BE2C (cell line): ENCODE measurements around the gene TRAP1.

ENCODE experiments used
- DNase-seq: peaks from one replicate; pipeline ENCODE4 v3.0.0-alpha.2; 2020
- H3K27me3 ChIP-seq: fragments of 250-450 bp; sonication (Bioruptor Pico); 2 replicates; pipeline ENCODE4 v1.5.1; 2020; ENCODE audit warnings: mild to moderate bottlenecking
- H3K36me3 ChIP-seq: fragments of 250-450 bp; sonication (Bioruptor Pico); 2 replicates; pipeline ENCODE4 v1.5.1; 2020; ENCODE audit warnings: mild to moderate bottlenecking
- H3K4me1 ChIP-seq: fragments of 250-450 bp; sonication (Bioruptor Pico); 2 replicates; pipeline ENCODE4 v1.5.1; 2020
- H3K4me3 ChIP-seq: 2 replicates; pipeline ENCODE4 v1.5.1; 2011; ENCODE audit warnings: low read depth, low read length
- H3K9me3 ChIP-seq: fragments of 250-450 bp; sonication (Bioruptor Pico); 2 replicates; pipeline ENCODE4 v1.5.1; 2020
- TF ChIP-seq, protein P1 (sequence below): IDR thresholded peaks from 2 replicates; pipeline ENCODE4 v1.5.1; 2012; ENCODE audit warnings: mild to moderate bottlenecking, low read depth, low read length

Gene TRAP1

GRCh38 chr16:3690980-3691720, 26.2 kb downstream of the TRAP1 start:
- TF ChIP-seq, protein P1, sequence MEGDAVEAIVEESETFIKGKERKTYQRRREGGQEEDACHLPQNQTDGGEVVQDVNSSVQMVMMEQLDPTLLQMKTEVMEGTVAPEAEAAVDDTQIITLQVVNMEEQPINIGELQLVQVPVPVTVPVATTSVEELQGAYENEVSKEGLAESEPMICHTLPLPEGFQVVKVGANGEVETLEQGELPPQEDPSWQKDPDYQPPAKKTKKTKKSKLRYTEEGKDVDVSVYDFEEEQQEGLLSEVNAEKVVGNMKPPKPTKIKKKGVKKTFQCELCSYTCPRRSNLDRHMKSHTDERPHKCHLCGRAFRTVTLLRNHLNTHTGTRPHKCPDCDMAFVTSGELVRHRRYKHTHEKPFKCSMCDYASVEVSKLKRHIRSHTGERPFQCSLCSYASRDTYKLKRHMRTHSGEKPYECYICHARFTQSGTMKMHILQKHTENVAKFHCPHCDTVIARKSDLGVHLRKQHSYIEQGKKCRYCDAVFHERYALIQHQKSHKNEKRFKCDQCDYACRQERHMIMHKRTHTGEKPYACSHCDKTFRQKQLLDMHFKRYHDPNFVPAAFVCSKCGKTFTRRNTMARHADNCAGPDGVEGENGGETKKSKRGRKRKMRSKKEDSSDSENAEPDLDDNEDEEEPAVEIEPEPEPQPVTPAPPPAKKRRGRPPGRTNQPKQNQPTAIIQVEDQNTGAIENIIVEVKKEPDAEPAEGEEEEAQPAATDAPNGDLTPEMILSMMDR = no peak
- DNase-seq = no peak

DNA sequence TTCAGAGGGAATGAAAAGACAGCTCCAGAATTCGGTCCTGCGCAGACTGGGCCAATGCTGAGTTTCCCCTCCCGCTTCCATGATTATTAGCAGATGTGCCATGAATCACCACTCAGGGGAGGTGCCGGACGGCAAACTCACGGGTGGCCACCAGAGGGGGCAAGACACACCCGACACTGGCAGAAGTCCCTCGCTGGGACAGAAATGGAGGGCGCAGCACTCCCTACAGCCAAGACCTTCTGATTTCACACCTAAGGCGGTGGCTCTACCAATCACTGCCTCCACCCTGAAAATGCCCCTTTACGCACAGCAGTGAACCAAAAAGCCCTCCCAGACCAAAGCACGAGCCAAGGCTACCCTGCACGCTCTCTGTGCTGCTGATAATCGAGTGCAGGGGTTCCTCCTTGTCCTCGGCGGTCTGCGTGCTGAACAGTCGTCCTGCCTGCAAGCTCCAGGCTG, 26.8 kb downstream of the TRAP1 start:
- Histone ChIP-seq H3K9me3 (no peaks in the 10 kb centered on the region), H3K4me3 (peak overlapping the region; percentile 8; the same call in 1 of the 2 replicates), H3K36me3 (peaks cover 47% of the 10 kb centered on the region), H3K4me1 (peaks cover 6% of the 10 kb centered on the region), H3K27me3 (no peaks in the 10 kb centered on the region)
- DNase-seq = peak; percentile 93
- TF ChIP-seq, protein P1 = peak; percentile 90

More at GRCh38 chr16:3690980-3691720, 26.2 kb downstream of the TRAP1 start:
- Histone ChIP-seq H3K36me3 (peaks cover 43% of the 10 kb centered on the region), H3K4me1 (peaks cover 12% of the 10 kb centered on the region), H3K27me3 (no peaks in the 10 kb centered on the region), H3K9me3 (no peaks in the 10 kb centered on the region), H3K4me3 (peak overlapping the region; percentile 8; the same call in 1 of the 2 replicates)

DNA sequence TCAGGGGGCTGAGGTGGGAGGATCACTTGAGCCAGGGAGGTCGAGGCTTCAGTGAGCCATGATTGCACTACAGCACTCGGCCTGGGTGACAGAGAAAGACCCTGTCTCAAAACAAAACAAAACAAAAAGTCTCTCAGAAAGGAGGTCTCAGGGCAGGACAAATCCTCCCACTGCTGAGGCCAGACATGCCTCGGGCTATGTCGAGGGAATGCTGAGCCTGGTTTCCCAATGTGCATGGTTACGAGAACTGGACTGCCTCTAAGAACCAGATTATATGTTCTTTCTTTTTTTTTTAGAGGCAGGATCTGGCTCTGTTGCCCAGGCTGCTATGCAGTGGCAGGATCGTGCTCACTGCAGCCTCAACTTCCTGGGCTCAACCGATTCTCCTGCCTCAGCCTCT, 27.6 kb downstream of the TRAP1 start:
- TF ChIP-seq, protein P1 = no peak
- no peak overlapping the region for H3K4me3 ChIP-seq
- H3K9me3 ChIP-seq = no peaks in the 10 kb centered on the region
- no peak for DNase-seq
- peaks cover 6% of the 10 kb centered on the region for H3K4me1 ChIP-seq
- H3K27me3 ChIP-seq = no peaks in the 10 kb centered on the region
- H3K36me3 ChIP-seq = peaks cover 55% of the 10 kb centered on the region

DNA sequence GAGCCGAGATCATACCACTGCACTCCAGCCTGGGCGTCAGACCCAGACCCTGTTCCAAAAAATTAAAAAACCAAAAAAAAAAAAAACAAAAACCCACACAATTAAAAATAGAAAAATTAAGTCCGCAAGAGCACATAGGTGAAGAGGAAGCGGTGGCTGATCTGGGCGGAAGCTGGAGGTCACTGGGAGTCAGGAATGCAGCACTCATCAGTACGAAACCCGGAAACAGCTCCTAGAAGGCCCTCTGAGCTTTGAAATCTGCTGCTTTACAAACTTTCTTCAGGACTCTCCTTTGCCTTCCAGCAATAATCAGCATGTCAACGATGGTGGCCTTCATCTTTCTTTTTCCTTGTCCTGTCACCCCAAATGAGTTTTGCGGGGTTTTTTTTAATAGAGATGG, 29.5 kb downstream of the TRAP1 start:
- Histone ChIP-seq H3K9me3 (no peaks in the 10 kb centered on the region), H3K4me1 (peaks cover 6% of the 10 kb centered on the region), H3K4me3 (no peak overlapping the region), H3K27me3 (no peaks in the 10 kb centered on the region), H3K36me3 (peaks cover 70% of the 10 kb centered on the region)
- DNase-seq = no peak
- TF ChIP-seq, protein P1 = no peak

GRCh38 chr16:3687021-3687420, 30.3 kb downstream of the TRAP1 start:
- Histone ChIP-seq H3K4me1 (peaks cover 6% of the 10 kb centered on the region), H3K4me3 (no peak overlapping the region), H3K36me3 (peaks cover 75% of the 10 kb centered on the region), H3K9me3 (no peaks in the 10 kb centered on the region), H3K27me3 (no peaks in the 10 kb centered on the region)
- TF ChIP-seq, protein P1 = no peak
- no peak for DNase-seq

DNA sequence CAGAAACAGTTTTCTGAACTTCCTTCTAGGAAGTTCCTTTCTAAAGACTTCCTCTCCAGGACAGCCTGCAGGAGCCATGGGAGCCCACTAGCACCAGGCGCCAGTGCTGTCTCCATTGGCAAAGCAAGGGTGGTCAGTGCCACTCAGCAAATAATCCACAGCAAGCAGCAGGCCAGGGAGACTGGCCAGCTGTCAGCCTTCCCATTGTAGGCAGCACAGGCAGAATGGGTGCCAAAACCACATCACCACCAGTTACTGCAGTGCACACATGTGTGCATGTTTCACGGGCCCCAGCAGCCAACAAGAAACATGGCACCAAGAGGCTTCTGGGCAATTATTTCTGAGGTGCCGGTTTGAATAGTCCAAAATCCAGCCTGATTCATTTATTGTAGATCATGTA, 36.1 kb downstream of the TRAP1 start:
- TF ChIP-seq, protein P1 = no peak
- Histone ChIP-seq H3K27me3 (no peaks in the 10 kb centered on the region), H3K4me3 (no peak overlapping the region), H3K9me3 (no peaks in the 10 kb centered on the region), H3K36me3 (peaks cover 93% of the 10 kb centered on the region), H3K4me1 (no peaks in the 10 kb centered on the region)
- DNase-seq = no peak
